TTC549 (cell line): ENCODE results near the gene CSK.

Source experiments
- FAIRE-seq: peaks from 2 replicates; lab custom pipeline; 2012; peaks lifted over from hg19 to GRCh38; lab: Jason Lieb, UNC

CSK gene

GRCh38 chr15:74826364-74826819 lies 44.5 kb downstream of the CSK start, which contains the start of gene CPLX3:
CPLX3 (plus strand) TSS chr15:74826627; CDS start chr15:74826704, 77 bp downstream.
- FAIRE-seq: no peak

DNA sequence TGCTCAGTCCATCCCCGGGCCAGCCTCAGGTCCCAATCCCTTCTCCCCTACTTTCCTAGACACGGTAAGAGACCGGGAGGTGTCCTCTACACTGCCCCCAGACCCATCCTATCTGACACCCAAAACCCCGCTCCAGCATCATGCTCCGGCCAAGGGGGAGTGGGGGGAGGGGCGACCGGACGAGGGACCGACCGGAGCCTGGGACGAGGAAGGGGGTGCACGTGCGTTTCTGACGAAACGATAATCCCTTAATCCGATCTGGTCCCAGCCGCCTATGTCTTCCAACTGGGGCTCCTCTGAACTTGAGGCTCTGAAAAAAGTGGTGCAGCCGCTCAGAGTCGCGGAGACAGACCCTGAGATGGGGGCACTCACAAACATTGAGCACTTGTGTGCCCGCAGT lies 45.0 kb downstream of the CSK start:
- FAIRE-seq: no peak

DNA sequence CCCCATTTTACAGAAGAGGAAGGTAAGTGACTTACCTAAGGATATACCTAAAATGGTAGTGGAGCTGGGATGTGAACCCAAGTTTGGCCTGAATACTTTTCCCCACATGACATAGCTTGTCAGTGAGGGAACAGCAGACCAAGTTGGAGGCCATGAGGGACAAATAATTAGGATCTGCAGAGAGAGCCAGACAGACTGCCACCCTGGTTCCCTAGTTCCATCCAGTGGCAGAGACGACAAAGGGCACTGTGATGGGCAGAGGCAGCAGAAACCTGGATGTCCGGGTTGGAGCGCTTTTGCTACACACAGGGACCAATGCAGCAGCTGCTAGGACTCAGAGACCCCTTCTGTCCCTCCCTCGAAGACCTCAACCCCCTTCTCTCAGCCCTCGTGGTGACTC lies 45.7 kb downstream of the CSK start:
- no peak for FAIRE-seq

- FAIRE-seq: no peak
Measured at GRCh38 chr15:74828835-74829234, 47.0 kb downstream of the CSK start.

DNA sequence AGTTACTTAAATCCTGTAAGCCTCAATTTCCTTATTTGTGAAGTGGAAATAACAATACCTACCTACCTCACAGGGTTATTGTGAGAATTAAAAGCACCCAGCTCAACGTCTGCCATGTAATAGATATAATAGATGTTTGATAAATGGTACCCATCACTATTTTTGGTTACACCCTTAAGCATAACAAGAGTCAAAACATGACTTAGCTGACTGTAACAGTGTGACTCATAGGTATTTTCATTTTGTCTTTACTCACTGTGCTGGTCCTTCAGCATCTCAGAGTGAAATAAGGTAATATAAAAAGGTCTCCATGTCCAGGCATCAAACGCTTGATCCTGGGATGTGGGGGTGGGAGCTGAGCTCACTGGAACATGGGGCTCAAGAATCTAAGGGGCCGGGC lies 47.6 kb downstream of the CSK start:
- FAIRE-seq: no peak

DNA sequence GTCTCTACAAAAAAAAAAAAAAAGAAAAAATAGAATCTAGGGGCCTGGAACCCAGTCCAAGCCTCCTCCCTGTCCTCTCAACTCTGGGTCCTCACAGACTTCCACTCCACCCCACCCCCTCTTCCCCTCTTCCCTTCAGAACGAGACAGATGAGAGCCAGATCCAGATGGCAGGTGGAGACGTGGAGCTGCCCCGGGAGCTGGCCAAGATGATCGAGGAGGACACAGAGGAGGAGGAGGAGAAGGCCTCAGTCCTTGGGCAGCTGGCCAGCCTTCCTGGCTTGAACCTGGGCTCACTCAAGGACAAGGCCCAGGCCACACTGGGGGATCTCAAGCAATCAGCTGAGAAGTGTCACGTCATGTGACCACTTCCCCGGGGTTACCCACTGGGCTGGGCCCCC lies 48.1 kb downstream of the CSK start:
- FAIRE-seq: no peak

DNA sequence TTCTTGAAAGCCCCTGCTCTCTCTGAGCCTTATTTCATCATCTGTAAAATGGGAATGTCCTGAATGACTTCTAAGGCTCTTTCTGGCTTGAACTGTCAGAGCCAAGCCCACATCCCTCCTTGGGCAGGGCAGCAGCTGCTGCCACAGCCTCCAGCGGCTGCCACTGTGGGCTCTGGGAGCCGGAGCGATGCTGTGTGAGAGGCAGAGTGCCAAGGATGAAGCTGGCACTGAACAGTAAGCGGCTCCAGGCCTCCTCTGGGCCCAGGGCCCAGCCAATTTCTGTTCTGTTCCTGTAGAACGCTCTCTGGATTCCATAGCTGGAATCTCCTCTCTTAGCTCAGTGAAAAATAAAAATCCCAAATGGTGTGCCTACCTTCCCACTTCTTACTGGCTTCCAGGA lies 49.0 kb downstream of the CSK start:
- no peak for FAIRE-seq

DNA sequence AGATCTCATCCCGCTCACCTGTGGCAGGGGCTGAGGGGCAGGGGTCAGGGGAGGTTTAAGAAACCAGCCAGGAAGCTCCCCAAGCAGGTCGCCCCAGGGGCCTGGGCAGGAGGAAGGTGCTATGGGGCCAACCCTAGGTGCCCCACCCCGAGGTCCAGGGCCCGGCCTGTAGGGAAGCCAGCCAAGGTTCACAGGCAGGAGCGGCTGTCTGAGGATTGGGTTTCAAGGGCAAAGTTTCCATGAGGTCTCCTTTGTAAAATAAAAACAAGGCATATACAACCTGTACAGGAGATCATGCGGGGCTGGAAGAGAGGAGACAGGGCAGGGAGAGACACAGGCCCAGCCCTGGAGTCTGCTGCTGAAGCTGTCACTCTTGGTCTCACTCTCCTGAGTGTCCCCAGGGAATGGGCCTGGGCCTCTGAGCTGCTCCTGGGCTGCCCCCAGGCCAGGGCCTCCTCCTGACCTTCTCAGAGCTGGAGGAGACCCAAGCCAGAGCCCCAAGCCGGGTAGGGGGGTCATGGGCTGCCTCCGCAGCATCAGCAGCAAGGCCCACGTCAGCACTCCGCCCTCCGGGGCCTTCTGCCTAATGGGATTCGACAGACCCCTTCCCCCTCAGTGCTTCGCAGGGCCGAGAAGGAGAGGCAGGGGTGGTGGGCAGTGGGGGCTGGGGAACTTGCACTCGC lies 50.1 kb downstream of the CSK start:
- no peak for FAIRE-seq

GRCh38 chr15:74832826-74833225 lies 50.9 kb downstream of the CSK start:
- FAIRE-seq: no peak

GRCh38 chr15:74833376-74834107 lies 51.7 kb downstream of the CSK start:
- no peak for FAIRE-seq

GRCh38 chr15:74835312-74835823 lies 53.5 kb downstream of the CSK start:
- FAIRE-seq: no peak

- no peak for FAIRE-seq
Measured at GRCh38 chr15:74836846-74837245, 55.0 kb downstream of the CSK start.

DNA sequence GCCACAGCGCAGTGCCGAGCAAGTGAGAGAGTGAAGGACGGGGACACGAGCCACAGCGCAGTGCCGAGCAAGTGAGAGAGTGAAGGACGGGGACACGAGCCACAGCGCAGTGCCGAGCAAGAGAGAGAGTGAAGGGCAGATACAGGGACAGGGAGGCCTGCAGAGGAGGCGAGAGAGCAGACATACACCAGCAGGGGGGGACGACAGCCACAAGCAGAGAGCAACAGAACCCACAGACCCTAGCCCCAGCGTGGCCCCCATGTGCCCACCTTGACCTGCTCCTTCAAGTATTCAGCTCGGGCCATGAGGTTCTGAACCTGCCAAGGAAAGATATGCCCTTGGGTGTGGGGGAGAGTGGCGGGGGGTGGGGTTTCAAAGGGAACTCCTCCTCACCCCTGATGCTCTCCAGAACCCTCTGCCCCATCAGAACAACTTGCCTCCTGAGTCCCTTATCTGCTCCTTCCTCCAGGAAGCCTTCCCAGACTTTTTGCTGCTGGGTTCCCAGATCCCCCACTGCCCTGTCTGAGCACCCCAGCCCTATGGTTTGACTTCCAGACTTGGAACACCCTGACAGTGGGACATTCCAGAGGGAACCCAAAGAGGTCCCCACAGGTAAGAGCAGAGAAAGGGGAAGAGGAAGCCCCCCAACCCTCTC lies 55.7 kb downstream of the CSK start:
- FAIRE-seq: no peak

- FAIRE-seq: no peak
Measured at GRCh38 chr15:74838137-74838516, 56.2 kb downstream of the CSK start.

DNA sequence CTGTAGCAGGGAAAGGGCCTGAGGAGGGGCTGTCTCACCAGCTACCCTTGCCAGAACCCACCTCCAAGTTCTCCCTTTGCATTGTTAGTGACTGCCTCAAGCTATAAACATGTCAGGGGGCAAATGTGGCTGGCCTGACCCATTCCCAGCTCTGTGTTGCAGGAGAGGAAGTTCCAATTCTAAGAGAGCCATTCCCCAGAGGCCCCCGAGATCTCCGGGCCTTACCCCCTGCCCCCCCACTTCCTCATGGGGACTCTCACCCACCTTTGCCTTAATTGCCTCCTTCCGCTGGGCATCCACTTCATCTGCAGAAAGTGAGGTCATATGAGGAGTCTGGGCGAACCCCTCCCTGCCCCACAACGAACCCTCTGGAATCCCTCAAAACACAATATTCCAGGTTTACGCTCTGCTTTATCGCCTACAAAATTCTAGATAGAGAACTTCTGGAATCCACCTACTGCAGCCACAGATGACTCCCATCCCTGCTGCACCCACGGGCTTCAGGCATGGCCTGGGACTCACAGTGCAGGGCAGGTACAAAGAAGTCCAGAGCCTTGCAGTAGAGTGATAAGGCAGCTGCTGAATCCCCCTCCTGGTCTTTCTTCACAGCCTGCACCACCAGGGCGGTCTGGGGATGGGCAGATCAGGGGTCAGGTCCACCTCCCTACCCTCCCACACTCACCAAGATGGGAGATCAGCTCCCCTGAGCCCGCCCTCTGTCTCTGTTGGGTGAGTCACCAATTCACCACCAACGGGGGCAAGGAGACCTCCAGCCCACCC lies 57.1 kb downstream of the CSK start:
- no peak for FAIRE-seq

DNA sequence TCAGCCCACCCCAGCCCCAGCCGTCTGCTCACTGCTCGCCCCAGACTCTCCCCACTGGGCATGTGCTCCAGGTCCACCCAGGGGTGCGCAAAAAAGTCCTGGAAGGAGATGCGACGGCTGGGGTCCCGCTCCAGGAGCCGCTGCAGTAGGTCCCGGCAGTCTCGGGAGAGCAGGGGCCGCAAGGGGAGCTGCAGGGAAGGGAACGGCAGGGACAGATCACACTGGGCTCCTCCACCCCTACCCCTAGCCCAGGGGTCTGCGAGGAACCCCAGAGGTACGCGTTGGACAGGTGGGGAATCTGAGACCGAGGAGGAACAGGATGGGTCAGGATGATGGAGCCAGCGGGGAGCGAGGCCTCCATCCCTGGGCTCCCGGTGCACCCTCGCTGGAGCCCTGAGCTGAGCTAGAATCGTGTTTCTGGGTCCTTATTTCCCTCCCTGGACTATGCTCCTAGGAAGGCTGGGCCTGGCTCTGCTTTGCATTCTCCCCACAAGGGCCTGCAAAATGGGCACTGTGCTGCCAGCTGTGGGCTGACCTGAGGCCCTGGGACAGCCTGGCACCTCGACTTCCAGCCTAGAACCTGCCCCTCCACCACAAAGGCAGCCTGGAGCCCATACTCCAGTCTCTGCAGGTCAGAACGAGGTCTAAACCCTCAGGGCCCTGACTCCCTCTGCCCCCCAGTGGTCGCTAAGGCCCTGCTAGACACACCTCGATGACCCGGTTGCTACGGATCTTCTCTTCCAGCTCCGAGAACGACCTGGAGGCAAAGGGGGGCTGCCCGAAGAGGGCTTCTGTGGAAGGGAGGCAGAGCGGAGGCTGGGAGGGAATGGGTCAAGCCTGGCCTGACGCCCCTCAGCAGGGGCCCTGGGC lies 57.9 kb downstream of the CSK start:
- no peak for FAIRE-seq

DNA sequence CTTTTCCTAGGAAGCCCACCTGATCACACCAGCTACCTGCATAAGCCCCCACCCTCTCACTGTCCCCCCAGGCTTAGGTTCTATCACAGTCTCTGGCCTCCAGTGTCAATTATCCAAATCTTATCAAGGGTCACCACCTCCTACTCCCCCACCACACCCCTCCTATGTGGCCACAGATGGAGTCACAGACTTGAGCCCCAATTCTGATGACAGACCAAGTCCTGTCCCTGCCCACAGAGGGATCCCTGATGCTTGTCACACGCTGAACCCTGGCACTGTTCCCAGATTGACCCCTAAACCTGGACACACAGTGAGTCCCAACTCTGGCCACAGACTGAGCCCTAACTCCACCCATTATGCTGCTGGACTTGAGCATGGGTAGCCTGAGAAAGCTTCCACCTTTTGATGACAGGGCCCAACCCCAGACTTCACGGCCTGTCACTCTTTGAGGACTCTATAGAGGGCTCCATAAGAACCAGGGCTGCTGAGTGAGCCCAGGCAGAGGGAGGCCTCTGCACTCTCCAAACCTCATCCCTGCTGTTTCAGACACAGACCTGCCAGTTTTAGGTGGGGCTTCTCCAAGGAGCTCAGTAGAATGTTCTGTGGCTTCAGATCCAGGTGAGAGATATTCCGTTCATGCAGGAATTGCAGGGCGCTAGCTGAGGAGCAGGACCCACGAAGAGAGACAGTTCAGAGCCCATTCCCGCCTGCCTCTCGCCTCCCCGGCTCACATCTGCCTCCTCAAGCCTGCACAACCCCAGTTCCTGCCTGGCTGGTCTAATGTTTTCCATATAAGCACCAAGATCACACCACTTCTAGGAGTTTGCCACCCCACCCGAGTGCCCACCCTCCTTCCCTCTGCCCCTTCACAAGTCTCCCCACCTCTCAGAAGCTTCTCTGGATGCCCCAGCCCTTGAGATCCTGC lies 59.2 kb downstream of the CSK start:
- FAIRE-seq: no peak

DNA sequence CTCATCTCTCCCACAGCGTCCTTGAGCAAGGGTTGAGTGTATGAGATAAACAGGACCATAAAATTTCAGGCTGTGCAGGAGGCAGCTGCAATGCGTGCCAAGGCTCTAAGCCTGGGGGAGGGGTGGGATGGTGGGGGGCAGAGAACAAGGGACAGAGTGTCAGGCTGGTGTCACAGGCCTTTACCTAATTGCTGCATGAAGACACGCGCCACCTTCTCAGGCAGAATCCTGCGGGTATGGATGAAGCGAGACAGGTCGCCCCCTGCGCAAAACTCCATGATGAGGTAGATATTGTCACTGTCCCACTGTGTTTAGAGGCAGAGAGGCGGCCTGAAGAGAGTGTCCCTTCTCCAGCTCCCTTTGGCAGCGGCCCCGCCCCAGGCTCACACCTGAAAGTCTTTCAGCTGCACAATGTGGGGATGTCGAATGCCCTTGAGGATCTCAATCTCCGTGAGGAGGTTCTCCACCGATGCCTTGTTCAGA lies 60.1 kb downstream of the CSK start:
- no peak for FAIRE-seq

DNA sequence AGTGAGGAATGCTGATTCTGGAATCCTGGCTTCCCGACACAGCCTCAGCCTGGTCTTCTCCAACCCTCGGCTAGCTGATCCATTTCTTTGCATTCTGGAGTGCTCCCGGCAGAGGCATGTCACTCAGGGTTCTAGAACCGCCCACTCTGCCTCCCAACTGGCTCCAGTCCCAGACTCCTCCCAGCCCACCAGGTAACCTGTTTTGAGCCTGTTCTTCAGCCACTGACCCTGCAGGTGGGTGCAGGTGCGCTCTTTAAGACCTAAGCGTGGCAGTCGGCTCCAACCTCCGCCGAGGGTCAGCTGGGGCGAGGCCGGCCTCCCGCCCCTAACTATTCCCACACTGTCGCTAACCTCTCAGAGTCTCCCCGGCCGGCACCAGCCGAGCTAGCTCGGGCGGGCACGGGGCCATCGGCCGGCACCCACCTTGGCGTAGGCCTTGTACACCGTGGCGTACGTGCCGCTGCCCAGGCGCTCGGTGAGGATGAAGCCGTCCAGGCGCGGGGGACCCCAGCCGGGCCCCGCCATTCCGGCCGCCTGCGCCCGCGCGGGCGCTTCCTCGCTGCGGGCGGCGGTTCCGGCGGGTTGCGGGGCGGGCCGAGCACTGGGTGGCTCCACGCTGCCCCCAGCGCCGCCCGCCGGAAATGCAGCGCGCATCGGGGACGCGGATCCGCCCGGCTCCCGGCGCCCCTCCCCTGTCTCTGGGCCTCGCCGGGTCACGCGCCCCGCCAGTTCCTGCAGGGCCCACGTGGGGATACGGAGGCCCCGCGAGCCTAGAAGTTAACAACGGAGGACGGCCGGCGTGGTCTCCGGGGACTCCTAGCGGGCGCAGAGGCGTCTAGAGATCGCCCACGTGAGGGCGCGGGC lies 60.9 kb downstream of the CSK start, which contains the start of gene ULK3:
TSS of gene ULK3 (minus strand) at position 576 of the 864 bp plus-strand sequence. CDS start at position 525, 51 bp downstream.
- no peak for FAIRE-seq
